ENCODE data around the gene ABCC9.
"Not testable (repeated sequence)": the region's sequence is repeated elsewhere in the genome, so short reads cannot be mapped to it uniquely, and the experiment has no call there.

Gene ABCC9

DNA sequence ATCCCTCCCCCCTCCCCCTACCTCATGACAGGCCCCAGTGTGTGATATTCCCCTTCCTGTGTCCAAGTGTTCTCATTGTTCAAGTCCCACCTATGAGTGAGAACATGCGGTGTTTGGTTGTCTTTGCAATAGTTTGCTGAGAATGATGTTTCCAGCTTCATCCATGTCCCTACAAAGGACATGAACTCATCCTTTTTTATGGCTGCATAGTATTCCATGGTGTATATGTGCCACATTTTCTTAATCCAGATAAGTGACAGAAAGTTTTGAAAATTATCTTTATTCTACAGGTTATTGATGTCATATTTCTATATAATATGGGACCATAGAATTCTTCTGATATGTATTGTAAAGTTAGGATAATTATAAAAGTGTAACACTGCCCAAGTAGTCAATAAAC is 11.3 kb downstream of the ABCC9 start:
- DNase-seq: not testable (repeated sequence)

DNA sequence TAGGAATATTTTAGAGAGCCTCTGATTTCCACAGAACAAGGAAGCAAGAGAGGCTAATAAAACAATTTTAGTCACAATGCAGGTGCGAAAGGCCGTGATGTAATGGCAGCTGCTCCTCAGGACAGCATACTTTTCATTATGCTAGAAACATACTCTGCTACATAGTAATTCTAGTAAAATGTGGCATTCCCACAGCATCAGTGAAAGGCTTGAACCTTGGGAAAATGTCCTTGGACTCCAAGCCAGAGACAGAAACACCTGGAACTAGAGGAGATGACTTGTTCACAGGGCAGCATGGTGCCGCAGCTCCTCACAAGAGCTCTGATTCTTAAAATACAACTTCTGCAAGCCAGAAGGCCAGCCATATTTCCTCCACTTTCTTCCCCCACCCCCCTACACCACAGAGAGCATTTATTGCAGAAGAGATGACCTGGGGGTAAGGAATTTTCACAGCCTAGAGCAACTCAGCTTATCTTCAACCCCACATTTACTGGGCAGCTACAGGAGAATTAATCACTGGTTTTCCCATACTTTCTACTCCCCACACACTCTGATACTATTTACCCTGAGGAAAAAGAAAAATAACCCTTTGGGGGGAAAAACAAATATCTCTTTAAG is 15.8 kb downstream of the ABCC9 start:
- no peak for DNase-seq

DNA sequence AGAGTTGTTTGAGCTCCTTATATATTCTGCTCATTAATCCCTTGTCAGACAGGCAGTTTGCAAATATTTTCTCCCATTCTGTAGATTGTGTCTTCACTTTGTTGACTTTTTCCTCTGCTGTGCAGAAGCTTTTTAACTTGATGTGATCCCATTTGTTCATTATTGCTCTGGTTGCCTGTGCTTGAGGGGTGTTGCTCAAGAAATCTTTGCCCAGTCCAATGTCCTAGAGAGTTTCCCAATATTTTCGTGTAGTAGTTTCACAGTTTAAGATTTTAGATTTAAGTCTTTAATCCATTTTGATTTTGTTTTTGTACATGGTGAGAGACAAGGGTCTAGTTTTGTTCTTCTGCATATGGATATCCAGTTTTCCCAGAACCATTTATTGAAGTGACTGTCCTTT is 19.8 kb downstream of the ABCC9 start:
- DNase-seq: no peak

DNA sequence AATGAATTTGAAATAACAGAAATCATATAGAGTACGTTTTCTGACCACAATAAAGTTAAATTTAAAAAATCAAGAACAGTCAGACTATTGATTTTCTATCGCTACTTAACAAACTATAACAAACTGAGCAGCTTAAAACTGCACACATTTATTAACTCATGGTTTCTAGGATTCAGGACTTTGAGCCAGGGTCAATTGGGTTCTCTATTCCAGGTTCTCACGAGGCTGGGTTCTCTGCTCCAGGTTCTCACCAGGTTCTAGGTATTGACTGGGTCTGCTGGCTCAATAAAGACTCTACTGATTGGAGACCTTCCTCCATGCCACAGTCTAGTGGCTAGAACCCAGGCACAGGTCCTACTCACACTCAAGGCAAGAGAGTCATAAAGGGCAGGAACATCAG is 22.8 kb downstream of the ABCC9 start:
- DNase-seq: no peak

DNA sequence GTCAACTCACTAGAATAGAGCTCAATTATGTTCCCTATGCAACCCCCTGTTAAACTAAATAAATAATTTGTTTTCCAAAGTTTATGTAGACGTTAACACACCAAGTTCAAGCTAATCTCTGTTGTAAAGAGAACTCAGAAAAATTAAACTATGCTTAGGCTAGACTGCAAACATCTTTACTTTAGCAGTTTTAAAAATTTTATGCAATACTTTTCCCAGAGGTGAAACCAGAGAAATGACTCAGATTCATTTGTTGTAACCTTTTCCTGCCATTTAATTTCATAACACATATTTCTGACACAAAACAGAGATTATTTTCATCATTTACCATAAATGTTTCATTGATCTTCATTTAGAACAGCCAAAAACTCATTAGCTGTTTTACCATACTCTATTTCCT is 27.4 kb downstream of the ABCC9 start:
- DNase-seq: no peak

DNA sequence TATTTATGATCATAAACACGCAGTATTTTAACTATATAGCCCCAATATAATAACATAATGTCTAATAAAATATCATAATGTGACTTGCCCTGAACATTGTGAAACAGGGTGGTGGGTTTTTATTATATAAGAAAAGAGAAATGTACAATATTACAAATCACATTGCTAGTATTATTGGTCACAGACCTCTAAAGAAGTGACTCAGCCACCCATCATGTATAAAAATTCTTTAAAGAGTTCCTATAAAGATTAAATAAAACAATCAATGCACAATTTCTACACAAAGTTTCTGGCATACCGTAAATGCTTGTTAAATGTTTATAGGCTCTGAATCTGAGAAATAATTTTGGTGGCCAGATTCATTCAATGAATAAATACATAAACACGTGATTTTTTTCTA is 28.9 kb downstream of the ABCC9 start:
- no peak for DNase-seq

DNA sequence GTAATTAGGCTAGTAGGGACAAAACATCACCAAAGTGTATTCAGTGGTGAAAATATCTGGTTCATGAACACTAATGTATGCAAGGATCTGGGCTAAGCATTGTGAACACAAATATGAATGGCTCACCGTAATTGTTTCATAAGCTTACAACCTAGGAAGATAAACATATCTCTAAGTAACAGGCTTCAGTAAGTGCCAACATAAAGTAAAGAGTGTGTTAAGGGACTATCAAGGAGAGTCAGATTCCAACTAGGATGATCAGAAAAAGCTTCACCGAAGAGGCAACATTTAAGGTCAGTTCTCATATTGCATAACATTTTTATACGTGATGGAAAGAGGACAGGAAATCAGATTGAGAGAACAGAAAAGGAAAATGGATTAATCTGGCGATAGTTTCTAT is 29.4 kb downstream of the ABCC9 start:
- DNase-seq: no peak

DNA sequence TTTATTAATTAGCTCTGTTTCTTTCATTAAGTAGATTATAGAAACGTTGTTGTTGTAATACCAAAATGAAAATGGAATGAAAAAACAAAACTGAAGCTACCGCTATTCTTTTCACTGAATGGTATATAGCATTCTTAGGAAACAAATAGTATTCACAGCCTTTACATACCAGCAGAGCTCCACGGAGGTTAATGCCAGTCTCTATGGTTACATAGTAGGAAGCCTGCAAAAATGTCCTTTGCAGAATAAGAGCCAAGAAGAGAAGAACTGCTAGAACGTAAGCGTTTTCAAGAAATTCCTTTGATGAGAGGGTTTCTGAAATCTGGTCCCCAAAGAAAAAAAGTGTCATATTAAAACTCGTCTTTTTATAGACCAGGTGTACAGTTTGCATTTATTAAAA is 30.6 kb downstream of the ABCC9 start:
- DNase-seq: no peak

DNA sequence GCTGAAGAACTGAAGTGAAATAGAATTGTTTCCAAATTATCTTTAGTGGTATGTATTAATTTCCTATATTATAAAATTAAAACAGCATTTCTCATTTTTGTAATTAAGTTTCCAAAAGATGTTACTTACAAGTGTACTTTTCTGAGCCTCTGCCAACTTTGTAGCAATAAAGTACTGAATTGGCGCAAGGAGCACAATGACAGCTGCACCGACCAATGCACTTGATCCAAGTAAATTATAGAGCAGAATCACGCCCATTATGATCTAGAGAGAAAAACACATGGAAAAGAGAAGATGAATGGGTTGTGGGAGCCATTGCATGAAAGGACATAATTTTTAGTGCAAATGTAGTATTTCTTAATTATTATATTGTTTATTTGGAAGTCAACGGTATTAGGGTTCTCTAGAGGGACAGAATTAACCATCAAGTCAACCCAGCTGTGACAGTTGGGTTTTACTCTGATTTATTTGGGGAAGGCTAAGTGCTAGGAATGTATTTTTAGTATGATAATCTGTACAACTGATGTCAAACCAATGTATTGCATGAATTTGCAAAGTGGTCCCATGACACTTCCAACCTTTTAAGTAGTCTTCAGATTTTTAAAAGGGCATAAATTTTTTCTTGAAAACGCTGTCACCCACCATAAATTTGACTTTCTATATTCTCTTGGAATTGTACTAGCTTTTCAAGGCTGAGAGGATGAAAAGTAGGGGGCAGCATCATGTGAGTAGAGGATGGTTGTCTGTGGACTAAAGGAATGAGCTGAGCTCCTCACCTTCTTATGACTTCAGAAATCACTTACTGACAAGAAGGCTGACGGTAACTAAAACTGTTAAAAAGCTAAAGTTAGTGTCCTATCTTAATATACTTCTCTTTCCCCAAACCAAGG is 33.0 kb downstream of the ABCC9 start:
- DNase-seq: no peak

DNA sequence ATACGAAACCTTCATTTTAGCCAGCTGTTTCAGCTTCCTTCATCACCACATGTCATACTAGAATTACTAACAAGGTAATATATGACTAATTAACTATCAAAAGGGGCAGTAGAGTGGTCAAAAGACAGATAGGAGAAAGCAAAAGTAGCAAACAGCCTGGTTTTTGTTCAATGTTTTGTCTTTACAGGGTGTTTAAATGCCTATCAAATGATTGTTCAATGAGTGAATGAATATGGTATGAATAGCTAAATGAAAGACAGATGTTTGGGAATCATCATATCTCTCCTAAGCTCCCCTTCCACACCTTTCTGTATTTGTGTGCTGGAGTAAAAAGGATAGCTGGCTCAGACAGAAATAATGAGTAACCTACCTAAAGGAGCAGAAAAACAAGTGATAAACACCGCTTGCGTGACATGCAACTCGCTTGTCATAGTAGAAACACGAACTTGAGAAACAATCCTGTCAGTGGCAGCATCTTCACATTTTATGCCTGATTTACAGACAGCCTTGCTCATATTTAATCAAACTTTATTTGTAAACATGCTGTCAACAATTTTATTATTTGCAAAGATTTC is 34.2 kb downstream of the ABCC9 start:
- DNase-seq: no peak

DNA sequence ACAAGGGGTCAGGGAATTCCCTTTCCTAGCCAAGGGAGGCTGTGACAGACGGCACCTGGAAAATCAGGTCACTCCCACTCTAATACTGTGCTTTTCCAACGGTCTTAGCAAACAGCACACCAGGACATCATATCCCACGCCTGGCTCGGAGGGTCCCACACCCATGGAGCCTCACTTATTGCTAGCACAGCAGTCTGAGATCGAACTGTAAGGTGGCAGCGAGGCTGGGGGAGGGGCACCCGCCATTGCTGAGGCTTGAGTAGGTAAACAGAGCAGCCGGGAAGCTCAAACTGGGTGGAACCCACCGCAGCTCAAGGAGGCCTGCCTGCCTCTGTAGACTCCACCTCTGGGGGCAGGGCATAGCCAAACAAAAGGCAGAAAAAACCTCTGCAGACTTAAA is 41.7 kb downstream of the ABCC9 start:
- DNase-seq: not testable (repeated sequence)

DNA sequence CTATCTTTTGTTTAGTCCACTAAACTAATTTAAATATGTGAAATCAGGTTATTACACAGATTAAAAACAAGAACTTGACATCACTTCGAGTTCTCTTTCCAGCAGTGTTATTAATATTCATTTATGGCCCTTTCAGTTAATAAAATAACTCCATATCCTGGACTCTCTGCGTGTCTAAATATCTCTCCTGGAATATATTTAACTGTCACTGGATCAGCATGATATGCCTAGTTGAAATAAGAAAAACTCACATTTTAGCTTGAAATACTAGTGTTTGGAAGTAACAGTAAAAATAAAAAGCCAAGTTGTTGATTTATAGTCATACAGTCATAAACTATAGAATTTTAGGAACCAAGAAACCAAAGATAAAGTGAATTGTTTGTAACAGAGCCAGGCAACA is 45.6 kb downstream of the ABCC9 start:
- no peak for DNase-seq

DNA sequence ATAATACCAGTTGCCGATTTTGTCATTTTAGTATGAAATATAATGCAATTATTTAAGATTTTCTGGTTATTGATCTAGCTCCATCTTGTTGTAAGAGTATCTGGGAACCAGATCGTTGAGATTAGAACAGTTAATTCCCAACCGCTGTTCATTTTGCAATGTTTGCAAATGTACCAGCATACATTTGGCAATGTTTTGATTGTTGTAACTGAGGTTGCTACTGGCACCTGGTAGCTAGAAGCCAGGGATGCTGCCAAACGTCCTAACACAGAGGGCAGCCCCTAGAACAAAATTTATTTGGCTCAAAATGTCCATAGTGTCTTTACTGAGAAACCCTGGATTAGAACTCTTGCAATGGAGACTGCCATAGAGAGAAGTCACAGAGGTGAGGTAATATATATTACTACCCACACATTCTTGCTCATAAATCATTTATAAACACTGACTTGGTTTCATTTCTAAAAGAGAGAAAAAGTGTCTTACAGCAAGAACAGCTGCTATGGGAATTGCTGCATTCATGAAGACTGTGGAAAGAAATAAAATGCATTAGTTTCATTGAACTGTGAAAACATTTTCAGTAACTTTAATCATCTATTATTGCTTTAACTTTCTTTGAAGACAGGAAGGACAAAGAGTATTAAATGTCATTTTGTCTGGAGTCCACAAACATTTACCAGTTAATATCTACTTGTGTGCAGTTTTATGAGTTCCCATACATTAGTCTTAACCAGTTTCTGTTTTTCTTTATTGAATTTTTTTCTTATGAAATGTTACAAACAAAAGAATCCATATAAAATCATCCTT is 46.2 kb downstream of the ABCC9 start:
- DNase-seq: no peak

DNA sequence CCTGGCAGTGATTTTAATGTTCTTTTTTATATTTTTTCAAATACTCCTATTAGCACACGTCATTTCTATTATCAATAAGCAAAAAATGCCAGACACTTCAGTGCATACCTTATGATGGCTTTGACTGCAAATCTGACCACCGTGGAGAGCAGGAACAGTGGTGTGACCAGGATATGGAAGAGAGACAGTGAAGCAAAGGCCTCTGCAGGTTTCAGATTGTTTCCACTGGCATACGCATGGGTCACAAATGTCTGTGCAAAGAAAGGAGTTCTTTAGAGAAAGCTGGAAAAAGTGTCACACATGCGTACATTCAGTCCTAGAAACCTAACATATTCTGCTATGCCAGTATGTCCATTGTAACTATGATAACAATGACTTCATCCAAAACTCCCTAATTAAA is 47.3 kb downstream of the ABCC9 start:
- DNase-seq: no peak

DNA sequence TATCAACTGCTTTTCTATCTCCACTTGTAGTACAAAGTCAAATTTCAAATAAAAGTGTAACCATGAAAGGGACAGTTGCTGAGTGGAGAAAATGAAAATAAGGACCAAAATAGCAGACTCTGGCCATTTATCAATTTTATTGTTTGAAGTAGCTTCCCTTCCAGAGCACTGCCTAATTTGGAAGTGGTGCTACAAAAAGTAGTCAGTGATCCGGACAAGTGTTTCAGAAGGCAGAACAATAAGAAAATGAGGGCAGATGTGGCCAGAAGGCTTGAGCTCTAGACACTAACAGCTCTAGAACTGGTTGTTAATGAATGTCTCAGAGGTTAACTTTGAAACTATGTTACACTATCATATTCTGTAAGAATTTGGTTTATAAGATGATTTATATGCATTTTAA is 48.9 kb downstream of the ABCC9 start:
- DNase-seq: no peak

DNA sequence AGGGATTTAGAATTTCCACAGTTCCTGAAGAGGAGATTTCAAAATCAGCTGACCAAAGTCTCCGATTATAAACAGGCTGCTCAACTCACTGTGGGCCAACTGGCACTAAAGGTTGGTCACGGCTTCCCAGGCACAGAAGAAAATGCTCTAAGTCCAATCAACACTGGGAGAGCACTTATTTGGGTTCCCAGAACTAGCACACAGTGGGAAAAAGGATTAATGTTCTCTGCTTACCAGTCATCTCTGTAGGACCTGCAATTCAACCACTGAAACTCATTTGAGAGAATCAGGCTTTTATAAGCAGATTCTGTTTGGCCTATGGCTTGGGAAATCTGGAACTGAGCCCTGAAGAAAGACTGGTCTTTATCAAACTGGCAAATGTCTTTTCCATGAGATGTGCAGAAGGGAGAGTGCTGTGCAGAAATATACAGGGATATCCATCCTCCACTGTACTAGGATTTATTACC is 49.4 kb downstream of the ABCC9 start:
- no peak for DNase-seq

DNA sequence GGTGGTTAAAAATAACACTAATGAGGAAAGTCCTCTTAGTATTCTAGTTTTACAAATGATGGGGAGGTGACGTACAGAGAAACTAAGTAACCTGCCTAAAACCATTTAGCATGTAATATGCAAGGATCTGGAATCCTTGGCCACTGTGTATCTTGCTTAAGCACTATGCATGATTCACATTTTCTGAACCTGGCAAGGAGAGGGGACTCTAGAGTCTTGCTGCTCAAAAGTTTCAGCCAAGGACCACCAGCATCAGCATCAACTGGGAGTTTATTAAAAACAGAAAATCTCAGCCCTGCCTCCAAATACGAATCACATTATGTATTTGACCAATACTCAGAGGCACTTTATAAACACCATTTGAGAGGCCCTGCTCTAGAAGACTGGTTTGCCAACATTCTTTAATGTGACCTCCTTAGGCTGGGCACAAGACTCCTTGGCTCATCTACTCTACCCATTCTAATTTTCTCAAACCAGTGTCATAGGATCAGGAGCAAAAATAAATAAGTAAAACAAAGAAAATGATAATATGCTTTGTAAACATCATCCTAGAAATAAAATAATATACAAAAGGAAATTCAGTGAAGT is 52.9 kb downstream of the ABCC9 start:
- DNase-seq: no peak

DNA sequence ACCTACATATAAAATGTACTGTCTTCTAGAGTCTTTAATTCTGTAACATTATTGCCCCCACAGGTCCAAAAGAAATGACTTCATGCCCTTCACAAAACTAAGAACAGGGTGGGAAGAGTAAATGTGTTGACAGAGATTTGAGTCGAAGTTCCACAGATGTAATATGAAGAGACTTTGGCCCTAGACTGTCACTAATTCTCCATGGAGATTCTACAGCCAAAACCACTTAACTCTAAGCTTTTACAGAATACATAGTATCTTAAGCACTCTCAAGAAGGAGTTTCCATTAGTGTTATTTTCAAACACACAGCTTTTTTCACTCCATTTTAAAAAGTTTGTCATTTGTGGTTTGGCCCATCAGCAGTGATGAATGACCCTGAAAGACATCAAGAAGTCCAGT is 56.3 kb downstream of the ABCC9 start:
- DNase-seq: no peak

DNA sequence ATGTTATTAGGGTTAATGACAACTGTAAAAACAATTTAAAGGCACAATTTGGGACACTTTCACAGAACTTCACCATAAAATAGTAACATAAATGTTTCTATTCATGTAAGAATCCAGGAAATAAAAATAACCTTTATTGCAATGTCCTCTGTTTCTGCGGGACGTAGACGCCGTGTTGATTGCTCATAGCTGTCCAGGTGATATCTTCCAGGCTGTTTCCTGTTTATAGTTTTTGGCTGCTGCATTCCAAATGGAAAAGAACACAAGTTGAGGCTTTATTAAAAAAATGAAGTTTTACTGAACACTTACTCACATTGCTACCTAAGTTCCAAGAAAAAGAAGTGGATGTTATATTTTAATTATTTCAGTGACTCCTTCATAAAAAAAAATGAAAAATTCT is 58.6 kb downstream of the ABCC9 start:
- no peak for DNase-seq

DNA sequence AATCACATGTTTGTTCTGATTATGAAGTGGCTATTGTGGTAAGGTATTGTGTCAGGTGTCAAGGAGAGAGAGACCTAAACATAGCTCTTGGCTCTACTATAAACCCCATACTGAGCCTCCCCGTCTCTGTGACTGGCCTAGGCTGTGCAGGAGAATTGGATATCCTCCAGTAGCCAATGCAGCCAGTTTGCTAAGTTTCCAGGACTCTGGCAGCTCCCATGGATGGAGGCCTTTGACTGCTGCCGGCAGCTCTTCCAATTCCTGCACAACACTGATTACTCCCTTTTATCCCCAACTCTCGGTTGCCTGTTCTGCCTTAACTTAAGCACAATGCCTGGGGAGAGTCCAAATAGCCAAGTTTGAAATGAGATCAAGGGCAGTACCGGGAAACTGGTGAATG is 59.3 kb downstream of the ABCC9 start:
- no peak for DNase-seq

DNA sequence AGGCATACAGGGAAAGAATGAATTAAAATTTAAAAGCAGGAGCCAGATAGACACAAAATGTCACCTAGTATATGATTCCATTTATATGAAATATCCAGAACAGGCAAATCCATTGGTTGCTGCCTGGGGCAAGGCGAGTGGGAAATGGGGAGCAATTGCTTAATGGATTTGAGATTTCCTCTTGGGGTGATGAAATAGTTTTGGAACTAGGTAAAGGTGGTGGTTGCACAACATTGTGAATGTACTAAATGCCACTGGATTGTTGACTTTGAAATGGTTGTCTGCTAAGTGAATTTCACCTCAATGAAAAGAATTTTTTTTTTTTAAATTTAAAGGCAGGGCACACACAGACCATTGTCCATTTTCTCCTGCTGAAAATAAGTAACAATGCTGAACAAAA is 61.9 kb downstream of the ABCC9 start:
- no peak for DNase-seq

DNA sequence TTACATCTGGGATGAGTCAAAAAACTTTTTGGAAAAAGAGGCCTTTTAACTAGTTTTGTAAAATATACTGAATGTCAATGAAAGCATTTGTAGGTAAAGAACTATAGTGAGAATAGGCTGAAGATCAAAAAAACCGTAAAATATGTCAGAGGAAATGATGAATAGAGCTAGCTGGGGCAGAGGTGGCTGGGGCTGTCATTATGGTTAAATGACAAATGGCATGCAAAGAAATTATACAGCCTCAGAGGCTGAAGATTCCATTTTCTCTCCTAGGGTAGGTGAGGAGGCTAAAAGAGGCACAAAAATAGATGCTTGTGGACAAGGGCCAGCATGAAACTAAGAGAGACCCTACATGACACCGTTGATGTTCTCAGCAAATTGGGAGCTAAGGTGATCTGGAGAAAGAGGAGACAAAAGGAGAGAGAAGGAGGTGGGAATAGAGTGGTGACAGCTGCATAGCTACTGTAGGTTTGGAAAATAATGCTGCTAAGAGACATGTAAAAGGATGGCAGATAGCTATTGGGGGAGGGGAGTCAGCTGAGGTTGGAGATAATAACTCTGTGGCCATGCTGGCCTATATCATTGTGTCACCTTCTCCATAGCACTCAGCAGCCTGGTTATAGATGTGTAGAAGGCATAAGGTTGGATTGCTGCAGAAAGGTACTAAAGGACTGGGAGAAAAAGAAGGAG is 63.8 kb downstream of the ABCC9 start:
- no peak for DNase-seq

Data from activated T-cell treated with anti-CD3 and anti-CD28 coated beads for 4 hours (primary cell).